ENCODE measurements around the gene LTO1. TPM values are rescaled to one million over a fixed set of nuclear protein-coding genes. Genes with fewer than 3 reads are reported as not detected.

LTO1 gene
- total and polyA plus RNA-seq, 3 donors from 2014 or later = 27.0 to 38.7 (median 38.0) TPM

- H3K36me3 ChIP-seq (ENCODE audit: low read depth, missing control alignments) = no peaks in the 10 kb centered on the region
- peak overlapping the region; percentile 26 to 61 for H3K4me3 ChIP-seq
- 1 to 2% methylated on average over 25 to 75 of the region's 78 CpGs for WGBS, 2 donors
- H3K27me3 ChIP-seq = no peaks in the 10 kb centered on the region
- intact Hi-C loops (cut with DNase I; ENCODE audit: low total_unique reads) = loop anchor here (10.0 kb wide), 2 partner anchors 193 to 343 kb away; partner anchors contain the start of gene MYEOV
- DNase-seq = peak; percentile 63
- peak overlapping the region in 1 of 2 donors; percentile 26 for H3K27ac ChIP-seq
- H3K4me1 ChIP-seq = peaks cover 19% of the 10 kb centered on the region
- TF ChIP-seq CTCF (IDR thresholded peaks at IDR 0.05) = no peak
- no peak for TF ChIP-seq POLR2A (IDR thresholded peaks at IDR 0.05)
- no peaks in the 10 kb centered on the region for H3K9me3 ChIP-seq
Measured at GRCh38 chr11:69637941-69638871, 36.9 kb downstream of the LTO1 start.

GRCh38 chr11:69637198-69637940 lies 37.8 kb downstream of the LTO1 start:
- H3K36me3 ChIP-seq (ENCODE audit: low read depth, missing control alignments) = no peaks in the 10 kb centered on the region
- peaks cover 19% of the 10 kb centered on the region for H3K4me1 ChIP-seq
- H3K4me3 ChIP-seq = peak overlapping the region; percentile 33 to 61
- peak overlapping the region in 1 of 2 donors; percentile 30 for H3K27ac ChIP-seq
- DNase-seq = no peak
- 7 to 14% methylated on average over 10 to 67 of the region's 67 CpGs for WGBS, 2 donors
- H3K27me3 ChIP-seq = no peaks in the 10 kb centered on the region
- TF ChIP-seq POLR2A (IDR thresholded peaks at IDR 0.05) = no peak
- intact Hi-C loops (cut with DNase I; ENCODE audit: low total_unique reads) = loop anchor here (10.0 kb wide), 2 partner anchors 193 to 343 kb away; partner anchors contain the start of gene MYEOV
- no peaks in the 10 kb centered on the region for H3K9me3 ChIP-seq

GRCh38 chr11:69636512-69637197 lies 38.5 kb downstream of the LTO1 start:
- peaks cover 19% of the 10 kb centered on the region for H3K4me1 ChIP-seq
- no peaks in the 10 kb centered on the region for H3K27me3 ChIP-seq
- peak; percentile 89 for DNase-seq

GRCh38 chr11:69635804-69636511 lies 39.2 kb downstream of the LTO1 start:
- peak overlapping the region; percentile 33 to 61 for H3K4me3 ChIP-seq
- H3K36me3 ChIP-seq (ENCODE audit: low read depth, missing control alignments) = no peaks in the 10 kb centered on the region
- peaks cover 19% of the 10 kb centered on the region for H3K4me1 ChIP-seq
- no peaks in the 10 kb centered on the region for H3K27me3 ChIP-seq
- 13 to 17% methylated on average over 16 to 17 of the region's 17 CpGs for WGBS, 2 donors
- DNase-seq = no peak
- no peak overlapping the region for H3K27ac ChIP-seq
- intact Hi-C loops (cut with DNase I; ENCODE audit: low total_unique reads) = loop anchor here (10.0 kb wide), 2 partner anchors 191 to 341 kb away; partner anchors contain the start of gene MYEOV
- H3K9me3 ChIP-seq = no peaks in the 10 kb centered on the region
- no peak for TF ChIP-seq CTCF (IDR thresholded peaks at IDR 0.05)
- no peak for TF ChIP-seq POLR2A (IDR thresholded peaks at IDR 0.05)

More at GRCh38 chr11:69636512-69637197, 38.5 kb downstream of the LTO1 start:
- no peaks in the 10 kb centered on the region for H3K9me3 ChIP-seq
- H3K27ac ChIP-seq = peak overlapping the region in 1 of 2 donors; percentile 30
- intact Hi-C loops (cut with DNase I; ENCODE audit: low total_unique reads) = loop anchor here (10.0 kb wide), 2 partner anchors 192 to 342 kb away; partner anchors contain the start of gene MYEOV
- peak overlapping the region; percentile 33 to 61 for H3K4me3 ChIP-seq
- no peak for TF ChIP-seq CTCF (IDR thresholded peaks at IDR 0.05)
- TF ChIP-seq POLR2A (IDR thresholded peaks at IDR 0.05) = no peak
- H3K36me3 ChIP-seq (ENCODE audit: low read depth, missing control alignments) = no peaks in the 10 kb centered on the region
- WGBS, 2 donors = 3% methylated on average over 14 to 34 of the region's 63 CpGs
